ENCODE results near the gene DBNL. TPM values are rescaled to one million over a fixed set of nuclear protein-coding genes. Genes with fewer than 3 reads are reported as not detected.

The DBNL gene
- total and polyA plus RNA-seq, 8 donors = 22.1 to 53.7 (median 34.7) TPM

DNA sequence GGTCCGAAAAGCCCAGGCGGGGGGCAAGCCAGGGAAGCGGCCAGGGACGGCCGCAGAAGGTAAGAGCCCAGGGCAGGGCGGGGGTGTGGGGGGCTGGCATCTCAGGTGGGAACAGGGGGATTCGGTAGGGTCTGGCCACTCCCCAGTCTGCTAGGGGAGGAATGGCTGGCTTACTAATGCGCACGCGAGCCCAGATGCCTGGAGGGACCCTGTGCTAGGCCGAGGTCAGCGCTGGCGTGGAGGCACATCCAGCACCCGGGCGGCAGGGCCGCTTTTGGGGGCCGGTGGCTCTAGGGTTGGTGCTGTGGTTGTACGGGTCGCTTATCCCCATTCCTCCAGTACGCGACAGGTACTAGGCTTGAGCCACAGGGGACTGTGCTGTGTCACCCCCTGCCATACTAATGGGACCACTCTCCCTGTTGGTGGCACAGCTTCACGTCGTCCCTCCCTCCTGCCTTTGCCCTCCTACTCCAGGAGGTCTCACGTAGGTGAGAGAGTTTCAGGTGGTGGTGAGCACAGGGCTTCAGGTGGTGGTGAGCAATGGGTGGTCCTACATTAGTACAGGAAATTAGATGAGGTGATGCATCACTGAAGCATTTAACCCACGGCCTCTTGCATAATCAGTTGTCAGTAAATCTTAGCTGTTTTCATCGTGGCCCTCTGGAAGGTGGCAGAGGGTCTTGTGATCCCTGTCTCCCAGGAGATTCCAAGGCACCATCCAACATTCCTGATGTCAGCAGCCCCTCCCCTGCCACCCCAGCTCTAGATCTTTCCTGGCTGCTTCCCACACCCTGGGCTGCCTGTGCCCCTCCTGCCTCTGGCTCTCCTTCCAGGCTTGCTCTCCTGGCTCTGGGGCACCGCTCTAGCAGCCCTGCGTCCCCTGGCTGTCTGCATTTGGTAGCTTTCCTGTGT is 60.6 kb downstream of the DBNL start:
- intact Hi-C loops (cut with DNase I) = no loop called here
- Histone ChIP-seq H3K27me3 (no peaks in the 10 kb centered on the region), H3K4me3 (peak overlapping the region in 2 of 4 donors; percentile 13 to 41), H3K36me3 (no peaks in the 10 kb centered on the region), H3K9me3 (no peaks in the 10 kb centered on the region), H3K4me1 (no peaks in the 10 kb centered on the region), H3K27ac (no peak overlapping the region)
- DNase-seq (peak in 1 of 6 donors; percentile 60), FAIRE-seq (no peak), ATAC-seq (peak in 2 of 4 donors; percentile 13 to 14)
- WGBS, 2 donors = 62 to 63% methylated on average over 25 to 28 of the region's 28 CpGs
- TF ChIP-seq, protein P1, sequence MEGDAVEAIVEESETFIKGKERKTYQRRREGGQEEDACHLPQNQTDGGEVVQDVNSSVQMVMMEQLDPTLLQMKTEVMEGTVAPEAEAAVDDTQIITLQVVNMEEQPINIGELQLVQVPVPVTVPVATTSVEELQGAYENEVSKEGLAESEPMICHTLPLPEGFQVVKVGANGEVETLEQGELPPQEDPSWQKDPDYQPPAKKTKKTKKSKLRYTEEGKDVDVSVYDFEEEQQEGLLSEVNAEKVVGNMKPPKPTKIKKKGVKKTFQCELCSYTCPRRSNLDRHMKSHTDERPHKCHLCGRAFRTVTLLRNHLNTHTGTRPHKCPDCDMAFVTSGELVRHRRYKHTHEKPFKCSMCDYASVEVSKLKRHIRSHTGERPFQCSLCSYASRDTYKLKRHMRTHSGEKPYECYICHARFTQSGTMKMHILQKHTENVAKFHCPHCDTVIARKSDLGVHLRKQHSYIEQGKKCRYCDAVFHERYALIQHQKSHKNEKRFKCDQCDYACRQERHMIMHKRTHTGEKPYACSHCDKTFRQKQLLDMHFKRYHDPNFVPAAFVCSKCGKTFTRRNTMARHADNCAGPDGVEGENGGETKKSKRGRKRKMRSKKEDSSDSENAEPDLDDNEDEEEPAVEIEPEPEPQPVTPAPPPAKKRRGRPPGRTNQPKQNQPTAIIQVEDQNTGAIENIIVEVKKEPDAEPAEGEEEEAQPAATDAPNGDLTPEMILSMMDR (IDR thresholded peaks at IDR 0.05) = no peak

DNA sequence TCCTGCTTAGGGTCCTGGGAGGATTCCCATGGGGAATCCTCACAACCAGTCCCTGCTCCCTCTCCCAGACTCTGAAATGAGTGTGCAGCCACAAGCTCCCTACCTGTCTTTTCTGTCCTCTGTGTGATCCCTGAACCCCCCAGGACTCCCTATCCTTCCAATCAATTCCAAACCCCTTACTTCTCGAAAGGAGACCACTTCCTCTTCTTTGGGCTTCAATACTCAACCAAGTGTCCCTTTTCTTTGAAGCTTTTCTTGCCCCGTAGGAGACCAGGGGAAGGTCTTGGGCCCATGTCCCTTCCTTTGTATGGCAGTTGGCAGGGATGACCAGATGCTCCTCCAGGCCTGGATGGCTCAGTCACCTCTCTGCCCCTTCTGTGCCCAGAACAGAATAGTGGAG is 61.3 kb downstream of the DBNL start:
- TF ChIP-seq, protein P1 (IDR thresholded peaks at IDR 0.05) = no peak
- Histone ChIP-seq H3K9me3 (no peaks in the 10 kb centered on the region), H3K27me3 (no peaks in the 10 kb centered on the region), H3K4me1 (no peaks in the 10 kb centered on the region), H3K4me3 (no peak overlapping the region), H3K36me3 (no peaks in the 10 kb centered on the region), H3K27ac (no peak overlapping the region)
- no peak for FAIRE-seq
- intact Hi-C loops (cut with DNase I) = no loop called here
- WGBS, 2 donors = 79 to 90% methylated on average over 2 of the region's 2 CpGs
- ATAC-seq = no peak
- no peak for DNase-seq

DNA sequence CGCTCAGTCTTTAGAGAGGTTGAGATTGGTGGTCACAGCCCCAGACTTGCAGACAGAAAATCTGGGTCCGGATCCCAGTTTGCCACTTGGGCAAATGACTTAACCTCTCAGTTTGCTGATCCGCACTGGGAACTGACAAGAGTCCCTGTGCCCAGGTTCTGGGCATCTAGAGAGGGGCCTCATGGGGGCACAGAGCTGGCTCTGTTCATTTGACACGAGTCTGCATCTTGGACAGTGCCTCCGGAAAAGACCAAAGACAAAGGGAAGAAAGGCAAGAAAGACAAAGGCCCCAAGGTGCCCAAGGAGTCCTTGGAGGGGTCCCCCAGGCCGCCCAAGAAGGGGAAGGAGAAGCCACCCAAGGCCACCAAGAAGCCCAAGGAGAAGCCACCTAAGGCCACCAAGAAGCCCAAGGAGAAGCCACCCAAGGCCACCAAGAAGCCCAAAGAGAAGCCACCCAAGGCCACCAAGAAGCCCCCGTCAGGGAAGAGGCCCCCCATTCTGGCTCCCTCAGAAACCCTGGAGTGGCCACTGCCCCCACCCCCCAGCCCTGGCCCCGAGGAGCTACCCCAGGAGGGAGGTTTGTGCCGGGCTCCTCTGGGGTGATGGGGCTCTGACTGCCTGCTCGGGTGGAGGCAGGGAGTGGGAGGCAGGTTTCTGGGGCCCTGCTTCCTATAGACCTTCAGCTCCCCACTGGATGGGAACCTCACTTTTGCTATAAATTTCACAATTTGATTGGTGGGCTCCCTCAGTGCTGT is 62.0 kb downstream of the DBNL start:
- whole genome bisulfite sequencing, 2 donors = 82 to 83% methylated on average over 9 to 10 of the region's 10 CpGs
- Histone ChIP-seq H3K27ac (no peak overlapping the region), H3K4me3 (no peak overlapping the region), H3K9me3 (no peaks in the 10 kb centered on the region), H3K4me1 (no peaks in the 10 kb centered on the region), H3K36me3 (no peaks in the 10 kb centered on the region), H3K27me3 (no peaks in the 10 kb centered on the region)
- DNase-seq (no peak), FAIRE-seq (no peak), ATAC-seq (no peak)
- TF ChIP-seq, protein P1 (IDR thresholded peaks at IDR 0.05) = no peak
- intact Hi-C loops (cut with DNase I) = no loop called here

DNA sequence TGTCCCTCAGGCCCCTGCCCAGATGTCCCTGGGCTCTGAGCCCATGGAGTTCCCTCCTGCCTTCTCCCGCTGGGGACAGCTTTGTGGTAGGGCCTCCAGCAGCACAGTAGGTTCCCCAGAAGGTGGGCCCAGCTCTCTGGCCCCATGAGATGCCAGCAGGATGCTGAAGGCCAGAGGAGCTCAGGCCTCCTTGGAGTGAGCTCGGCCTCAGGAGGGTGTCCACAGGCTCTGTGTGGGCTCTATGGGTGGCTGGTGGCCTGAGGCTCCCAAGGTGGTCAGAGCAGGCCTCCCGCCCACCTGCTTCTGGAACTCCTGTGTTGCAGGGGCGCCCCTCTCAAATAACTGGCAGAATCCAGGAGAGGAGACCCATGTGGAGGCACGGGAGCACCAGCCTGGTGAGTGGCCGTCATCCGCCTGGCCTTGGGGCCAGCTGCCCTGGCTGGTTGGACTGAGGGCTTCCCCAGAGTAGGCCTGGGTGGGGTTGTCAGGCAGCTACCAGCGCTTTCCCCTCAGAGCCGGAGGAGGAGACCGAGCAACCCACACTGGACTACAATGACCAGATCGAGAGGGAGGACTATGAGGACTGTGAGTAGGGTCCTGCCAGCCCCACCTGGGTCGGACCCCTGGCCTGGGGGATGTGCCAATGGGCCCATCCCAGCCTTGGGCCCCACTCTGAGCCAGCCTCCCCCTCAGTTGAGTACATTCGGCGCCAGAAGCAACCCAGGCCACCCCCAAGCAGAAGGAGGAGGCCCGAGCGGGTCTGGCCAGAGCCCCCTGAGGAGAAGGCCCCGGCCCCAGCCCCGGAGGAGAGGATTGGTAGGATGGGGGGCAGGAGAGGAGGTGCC is 62.8 kb downstream of the DBNL start:
- H3K27me3 ChIP-seq = no peaks in the 10 kb centered on the region
- ATAC-seq = no peak
- intact Hi-C loops (cut with DNase I) = no loop called here
- no peak overlapping the region for H3K27ac ChIP-seq
- TF ChIP-seq, protein P1 (IDR thresholded peaks at IDR 0.05) = no peak
- peak in 1 of 6 donors; percentile 64 for DNase-seq
- no peak for FAIRE-seq
- no peak overlapping the region for H3K4me3 ChIP-seq
- H3K4me1 ChIP-seq = no peaks in the 10 kb centered on the region
- H3K36me3 ChIP-seq = no peaks in the 10 kb centered on the region
- no peaks in the 10 kb centered on the region for H3K9me3 ChIP-seq
- WGBS, 2 donors = 86 to 90% methylated on average over 15 to 18 of the region's 18 CpGs

All from pancreas (tissue), 10 donors.